Endodermal cell (in vitro differentiated cells): ENCODE results near the gene HOXC12. TPM values are rescaled to one million over a fixed set of nuclear protein-coding genes. Genes with fewer than 3 reads are reported as not detected.

Source experiments
- DNase-seq: peaks from one replicate; pipeline ENCODE4 v3.0.0-alpha.2; 2017
- H3K27ac ChIP-seq: 2 replicates; pipeline ENCODE4 v1.5.1; 2013; ENCODE audit warnings: mild to moderate bottlenecking, low read depth, low read length, moderate library complexity
- H3K27me3 ChIP-seq: 2 replicates; pipeline ENCODE4 v1.6.1; 2013; ENCODE audit warnings: mild to moderate bottlenecking, low read length, moderate library complexity; ENCODE audit not compliant: insufficient read depth, control insufficient read depth, poor library complexity, severe bottlenecking
- H3K36me3 ChIP-seq: 2 replicates; pipeline ENCODE4 v1.7.0; 2013; ENCODE audit warnings: mild to moderate bottlenecking, low read length, moderate library complexity; ENCODE audit not compliant: control insufficient read depth, insufficient read depth
- H3K4me1 ChIP-seq: one replicate; pipeline ENCODE4 v1.7.0; 2013; ENCODE audit warnings: low read length; ENCODE audit not compliant: control insufficient read depth, insufficient read depth
- H3K4me3 ChIP-seq: 2 replicates; pipeline ENCODE4 v1.5.1; 2013; ENCODE audit warnings: mild to moderate bottlenecking, low read length, moderate library complexity
- H3K9ac ChIP-seq: 2 replicates; pipeline ENCODE4 v1.6.1; 2013; ENCODE audit warnings: mild to moderate bottlenecking, low read length, moderate library complexity; ENCODE audit not compliant: poor library complexity, severe bottlenecking; ENCODE audit errors: extremely low read depth
- H3K9me3 ChIP-seq: 2 replicates; pipeline ENCODE4 v1.6.1; 2013; ENCODE audit warnings: mild to moderate bottlenecking, low read length, moderate library complexity; ENCODE audit not compliant: control insufficient read depth
- H3K27ac Mint-ChIP-seq: 2 replicates; pipeline ENCODE4 v1.8.0; 2020; ENCODE audit warnings: mixed read lengths
- H3K27me3 Mint-ChIP-seq: 2 replicates; pipeline ENCODE4 v1.8.0; 2021; ENCODE audit warnings: mild to moderate bottlenecking, mixed read lengths; ENCODE audit not compliant: insufficient read depth
- H3K36me3 Mint-ChIP-seq: 2 replicates; pipeline ENCODE4 v1.8.0; 2020; ENCODE audit warnings: low read depth, mixed read lengths
- H3K4me1 Mint-ChIP-seq: 2 replicates; pipeline ENCODE4 v1.8.0; 2020; ENCODE audit warnings: mixed read lengths
- H3K4me3 Mint-ChIP-seq: 2 replicates; pipeline ENCODE4 v1.8.0; 2020; ENCODE audit warnings: mild to moderate bottlenecking, moderate library complexity, mixed read lengths
- H3K9me3 Mint-ChIP-seq: 2 replicates; pipeline ENCODE4 v1.8.0; 2020; ENCODE audit warnings: mild to moderate bottlenecking, mixed read lengths
- WGBS, 2 experiments: methylation state at CpG; one replicate each; pipeline versions ENCODE4 v1.1.5 to v1.1.7; 2013; ENCODE audit warnings: missing lambda C conversion rate in 2 of 2, mixed read lengths in 1 of 2; ENCODE audit not compliant: insufficient coverage in 1 of 2, insufficient read length in 1 of 2; 5-methylcytosine and 5-hydroxymethylcytosine counted together
- total RNA-seq, 2 donors: library from RNA; stranded (reverse); fragmentation: NEBNext Ultra II Directional in 1 of 2; extraction: Animal tissue kit (Norgen Biotek cat#: 25700) in 1 of 2; gene quantifications; 2 replicates in 1 of 2; 3 replicates in 1 of 2; pipeline ENCODE4 v1.2.1, GENCODE V29; 2021
- TF ChIP-seq, protein P1 (sequence below): fragments of 200-600 bp; sonication (generic); conservative IDR thresholded peaks from 2 replicates; pipeline ENCODE4 v1.5.0; 2021; ENCODE audit warnings: antibody characterized with exemption, mild to moderate bottlenecking

HOXC12 gene
- total RNA-seq, 2 donors from 2014 or later: not detected

DNA sequence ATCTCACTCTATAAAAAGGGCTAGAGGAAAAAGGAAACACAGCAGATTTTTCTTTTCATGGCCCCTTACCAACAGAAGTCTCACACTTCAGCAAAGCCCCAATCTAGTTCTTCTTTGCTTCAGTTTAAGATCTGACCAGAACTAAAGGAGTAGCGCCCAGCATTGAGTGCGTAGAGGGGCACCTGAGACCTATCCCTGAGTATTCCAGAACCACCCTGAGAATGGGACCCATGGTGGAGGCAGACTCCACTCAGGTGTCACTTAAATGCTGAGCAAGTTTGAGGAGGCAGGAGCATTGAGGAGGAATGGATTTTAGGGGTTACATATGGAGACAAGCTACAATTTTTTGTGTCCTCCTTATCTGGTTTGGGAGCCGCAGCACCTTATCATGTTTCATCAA is 16.4 kb downstream of the HOXC12 start:
- Mint-ChIP-seq H3K36me3 (no peaks in the 10 kb centered on the region), H3K27ac (no peak overlapping the region), H3K4me1 (peaks cover 22% of the 10 kb centered on the region), H3K9me3 (peaks cover 17% of the 10 kb centered on the region), H3K27me3 (peaks cover 100% of the 10 kb centered on the region), H3K4me3 (no peak overlapping the region)
- H3K27me3 ChIP-seq: peaks cover 100% of the 10 kb centered on the region
- H3K27ac ChIP-seq: no peak overlapping the region
- no peaks in the 10 kb centered on the region for H3K4me1 ChIP-seq
- H3K9ac ChIP-seq: no peak overlapping the region
- no peak for DNase-seq
- no peak overlapping the region for H3K4me3 ChIP-seq
- TF ChIP-seq, protein P1, sequence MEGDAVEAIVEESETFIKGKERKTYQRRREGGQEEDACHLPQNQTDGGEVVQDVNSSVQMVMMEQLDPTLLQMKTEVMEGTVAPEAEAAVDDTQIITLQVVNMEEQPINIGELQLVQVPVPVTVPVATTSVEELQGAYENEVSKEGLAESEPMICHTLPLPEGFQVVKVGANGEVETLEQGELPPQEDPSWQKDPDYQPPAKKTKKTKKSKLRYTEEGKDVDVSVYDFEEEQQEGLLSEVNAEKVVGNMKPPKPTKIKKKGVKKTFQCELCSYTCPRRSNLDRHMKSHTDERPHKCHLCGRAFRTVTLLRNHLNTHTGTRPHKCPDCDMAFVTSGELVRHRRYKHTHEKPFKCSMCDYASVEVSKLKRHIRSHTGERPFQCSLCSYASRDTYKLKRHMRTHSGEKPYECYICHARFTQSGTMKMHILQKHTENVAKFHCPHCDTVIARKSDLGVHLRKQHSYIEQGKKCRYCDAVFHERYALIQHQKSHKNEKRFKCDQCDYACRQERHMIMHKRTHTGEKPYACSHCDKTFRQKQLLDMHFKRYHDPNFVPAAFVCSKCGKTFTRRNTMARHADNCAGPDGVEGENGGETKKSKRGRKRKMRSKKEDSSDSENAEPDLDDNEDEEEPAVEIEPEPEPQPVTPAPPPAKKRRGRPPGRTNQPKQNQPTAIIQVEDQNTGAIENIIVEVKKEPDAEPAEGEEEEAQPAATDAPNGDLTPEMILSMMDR: no peak
- 76 to 79% methylated on average over 2 to 3 of the region's 3 CpGs for WGBS, 2 experiments
- no peaks in the 10 kb centered on the region for H3K36me3 ChIP-seq
- H3K9me3 ChIP-seq: no peaks in the 10 kb centered on the region

GRCh38 chr12:53971686-53972085 is 17.0 kb downstream of the HOXC12 start:
- peaks cover 100% of the 10 kb centered on the region for H3K27me3 Mint-ChIP-seq
- peaks cover 5% of the 10 kb centered on the region for H3K9me3 ChIP-seq
- no peak overlapping the region for H3K9ac ChIP-seq
- no peak for DNase-seq
- no peaks in the 10 kb centered on the region for H3K36me3 Mint-ChIP-seq
- H3K4me3 Mint-ChIP-seq: no peak overlapping the region
- 59% methylated on average over 2 of the region's 2 CpGs; no CpG with 5 or more reads in 1 of the 2 experiments for WGBS, 2 experiments
- H3K27ac ChIP-seq: no peak overlapping the region
- TF ChIP-seq, protein P1: no peak
- H3K27me3 ChIP-seq: peaks cover 100% of the 10 kb centered on the region
- H3K4me1 Mint-ChIP-seq: peaks cover 16% of the 10 kb centered on the region
- H3K27ac Mint-ChIP-seq: no peak overlapping the region
- no peaks in the 10 kb centered on the region for H3K36me3 ChIP-seq
- H3K9me3 Mint-ChIP-seq: peaks cover 17% of the 10 kb centered on the region
- H3K4me3 ChIP-seq: no peak overlapping the region
- H3K4me1 ChIP-seq: no peaks in the 10 kb centered on the region

GRCh38 chr12:53972152-53972702 is 17.5 kb downstream of the HOXC12 start:
- peaks cover 100% of the 10 kb centered on the region for H3K27me3 Mint-ChIP-seq
- 41 to 47% methylated on average over 6 to 9 of the region's 9 CpGs for WGBS, 2 experiments
- Histone ChIP-seq H3K9me3 (peaks cover 7% of the 10 kb centered on the region), H3K27me3 (peaks cover 100% of the 10 kb centered on the region), H3K9ac (no peak overlapping the region), H3K27ac (no peak overlapping the region), H3K4me3 (no peak overlapping the region), H3K36me3 (no peaks in the 10 kb centered on the region), H3K4me1 (no peaks in the 10 kb centered on the region)
- H3K4me1 Mint-ChIP-seq: peaks cover 15% of the 10 kb centered on the region
- TF ChIP-seq, protein P1: no peak
- H3K9me3 Mint-ChIP-seq: peaks cover 17% of the 10 kb centered on the region
- no peak for DNase-seq
- H3K27ac Mint-ChIP-seq: no peak overlapping the region
- H3K4me3 Mint-ChIP-seq: no peak overlapping the region
- no peaks in the 10 kb centered on the region for H3K36me3 Mint-ChIP-seq
